ENCODE measurements around the gene DOK4. TPM values are rescaled to one million over a fixed set of nuclear protein-coding genes. Genes with fewer than 3 reads are reported as not detected.

The DOK4 gene
- total RNA-seq, 1 donor from 2014 or later = 6.8 TPM

Other genes starting within 250 kb of the DOK4 start
- 37.1 TPM for gene ARL2BP, start 241.2 kb downstream of the DOK4 start, total RNA-seq
- gene PLLP, start 201.8 kb downstream of the DOK4 start, total RNA-seq = under 0.01 TPM
- not detected for gene CCL22, start 127.7 kb downstream of the DOK4 start, total RNA-seq
- gene CX3CL1, start 114.0 kb downstream of the DOK4 start, total RNA-seq = 0.52 TPM
- not detected for gene CCL17, start 81.7 kb downstream of the DOK4 start, total RNA-seq
- 56.9 TPM for gene CIAPIN1, start 39.1 kb downstream of the DOK4 start, total RNA-seq
- 32.9 TPM for gene COQ9, start 39.0 kb downstream of the DOK4 start, total RNA-seq
- gene POLR2C, start 23.8 kb downstream of the DOK4 start, total RNA-seq = 62.6 TPM
- 7.8 TPM for gene CCDC102A, start 50.1 kb upstream of the DOK4 start, total RNA-seq
- not detected for gene ADGRG5, start 56.1 kb upstream of the DOK4 start, total RNA-seq
- gene ADGRG1, start 142.1 kb upstream of the DOK4 start, total RNA-seq = 0.52 TPM
- gene ADGRG3, start 181.8 kb upstream of the DOK4 start, total RNA-seq = 0.52 TPM
- gene DRC7, start 208.3 kb upstream of the DOK4 start, total RNA-seq = not detected
- gene KATNB1, start 249.3 kb upstream of the DOK4 start, total RNA-seq = 24.0 TPM

Measured in skeletal muscle tissue (tissue), 1 donor.